Stimulated activated CD4-positive, alpha-beta T cell treated with anti-CD3 and anti-CD28 coated beads, Interleukin-12 subunit alpha, Interleukin-12 subunit beta, amount 100 ng/mL, for 4 hours (primary cell): ENCODE data around the gene SMPD3.

ENCODE experiments used
- DNase-seq: peaks from one replicate; pipeline ENCODE4 v3.0.0-alpha.2; 2020

SMPD3 gene

GRCh38 chr16:68401871-68402747 is 46.2 kb downstream of the SMPD3 start:
- no peak for DNase-seq

GRCh38 chr16:68400924-68401460 is 47.3 kb downstream of the SMPD3 start:
- DNase-seq = no peak

- DNase-seq = no peak
These were observed 48.0 kb downstream of the SMPD3 start for GRCh38 chr16:68400083-68400923.

- no peak for DNase-seq
These were observed 48.9 kb downstream of the SMPD3 start for GRCh38 chr16:68399456-68399855.

- no peak for DNase-seq
These were observed 50.6 kb downstream of the SMPD3 start for GRCh38 chr16:68397710-68398201.

- DNase-seq = peak; percentile 29
These were observed 51.8 kb downstream of the SMPD3 start for GRCh38 chr16:68396481-68396880.

GRCh38 chr16:68395815-68396214 is 52.5 kb downstream of the SMPD3 start:
- DNase-seq = no peak

- no peak for DNase-seq
These were observed 53.0 kb downstream of the SMPD3 start for GRCh38 chr16:68395167-68395786.

GRCh38 chr16:68393333-68393732 is 55.0 kb downstream of the SMPD3 start:
- no peak for DNase-seq

- DNase-seq = no peak
These were observed 58.4 kb downstream of the SMPD3 start for GRCh38 chr16:68389750-68390371.

- DNase-seq = no peak
These were observed 59.3 kb downstream of the SMPD3 start for GRCh38 chr16:68389006-68389405.

GRCh38 chr16:68388124-68388523 is 60.2 kb downstream of the SMPD3 start:
- DNase-seq = no peak

- DNase-seq = no peak
These were observed 61.0 kb downstream of the SMPD3 start for GRCh38 chr16:68387301-68387700.

GRCh38 chr16:68386628-68387027 is 61.7 kb downstream of the SMPD3 start:
- DNase-seq = no peak

- DNase-seq = no peak
These were observed 62.9 kb downstream of the SMPD3 start for GRCh38 chr16:68385371-68385770.

- DNase-seq = no peak
These were observed 63.8 kb downstream of the SMPD3 start for GRCh38 chr16:68384288-68385161.

GRCh38 chr16:68383858-68384257 is 64.5 kb downstream of the SMPD3 start:
- no peak for DNase-seq

GRCh38 chr16:68382296-68382718 is 66.0 kb downstream of the SMPD3 start:
- no peak for DNase-seq

- no peak for DNase-seq
These were observed 67.0 kb downstream of the SMPD3 start for GRCh38 chr16:68381363-68381724.

GRCh38 chr16:68380676-68381362 is 67.5 kb downstream of the SMPD3 start:
- no peak for DNase-seq

- DNase-seq = no peak
These were observed 68.0 kb downstream of the SMPD3 start for GRCh38 chr16:68380348-68380670.
